DMS53 treated with DMSO at 0.1 percent for 48 hours (cell line): ENCODE data around the gene KDELR1.

ENCODE experiments used
- DNase-seq: peaks from one replicate; lab custom pipeline; 2025; ENCODE audit not compliant: unreplicated experiment; lab: John Stamatoyannopoulos, UW

Gene KDELR1

GRCh38 chr19:48342841-48343540, 48.4 kb downstream of the KDELR1 start:
- DNase-seq = no peak

- no peak for DNase-seq
Observed at GRCh38 chr19:48342414-48342738, 49.0 kb downstream of the KDELR1 start.

DNA sequence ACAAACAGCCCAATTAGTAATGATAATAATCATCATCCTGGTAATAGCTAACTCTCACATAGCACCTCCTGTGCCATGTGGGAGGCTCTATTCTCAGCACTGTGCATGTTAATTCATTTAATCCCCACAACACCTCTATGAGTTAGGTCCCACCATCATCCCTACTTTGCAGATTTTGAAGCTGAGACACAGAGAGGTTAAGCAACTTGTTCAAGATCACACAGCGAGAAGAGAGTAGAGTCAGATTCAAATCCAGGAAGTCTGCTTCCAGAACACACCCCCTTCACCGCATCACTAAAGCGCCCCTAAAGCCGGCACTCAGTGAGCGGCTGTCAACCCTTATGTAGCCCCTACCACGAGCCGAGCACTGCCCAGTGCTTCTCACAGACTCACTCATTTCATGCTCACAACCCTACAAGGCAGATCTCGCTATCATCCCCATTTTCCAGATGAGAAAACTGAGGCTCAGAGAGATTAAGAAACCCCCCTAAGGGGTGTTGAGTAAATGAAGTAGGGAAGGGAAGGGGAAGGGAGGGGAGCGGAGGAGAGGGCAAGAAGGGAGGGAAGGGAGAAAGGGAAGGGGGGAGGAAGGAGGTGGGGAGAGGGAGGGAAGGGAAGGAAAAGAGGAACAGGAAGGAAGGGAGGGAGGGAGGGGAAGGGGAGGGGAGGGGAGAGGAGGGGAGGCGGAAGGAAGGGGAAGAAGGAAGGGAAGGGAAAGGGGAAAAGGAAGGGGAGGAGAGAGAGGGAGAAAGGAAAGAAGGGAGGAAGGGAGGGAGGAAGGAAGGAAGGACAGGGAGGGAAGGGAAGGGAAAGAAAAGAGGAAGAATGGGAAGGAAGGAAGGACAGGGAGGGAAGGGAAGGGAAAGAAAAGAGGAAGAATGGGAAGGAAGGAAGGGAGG, 49.6 kb downstream of the KDELR1 start:
- DNase-seq = no peak

DNA sequence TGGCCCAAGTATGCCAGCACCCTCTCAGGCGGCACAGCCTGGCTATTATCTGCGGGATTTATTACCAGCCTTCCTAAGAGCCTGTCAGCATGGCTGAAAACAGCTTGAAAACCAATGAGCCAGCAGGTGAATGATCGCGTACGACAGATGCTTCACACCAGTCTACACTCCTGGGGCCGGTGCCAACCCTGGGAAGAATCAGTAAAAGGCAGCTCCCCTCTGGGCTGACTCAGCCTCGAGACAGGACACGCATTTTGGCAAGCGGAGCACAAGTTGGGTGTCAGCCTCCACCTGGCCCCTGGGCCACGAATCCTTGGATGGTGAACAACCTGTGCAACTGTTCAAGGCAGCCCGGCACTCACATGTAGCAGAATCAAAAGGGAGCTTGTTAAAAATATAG, 50.4 kb downstream of the KDELR1 start:
- no peak for DNase-seq

DNA sequence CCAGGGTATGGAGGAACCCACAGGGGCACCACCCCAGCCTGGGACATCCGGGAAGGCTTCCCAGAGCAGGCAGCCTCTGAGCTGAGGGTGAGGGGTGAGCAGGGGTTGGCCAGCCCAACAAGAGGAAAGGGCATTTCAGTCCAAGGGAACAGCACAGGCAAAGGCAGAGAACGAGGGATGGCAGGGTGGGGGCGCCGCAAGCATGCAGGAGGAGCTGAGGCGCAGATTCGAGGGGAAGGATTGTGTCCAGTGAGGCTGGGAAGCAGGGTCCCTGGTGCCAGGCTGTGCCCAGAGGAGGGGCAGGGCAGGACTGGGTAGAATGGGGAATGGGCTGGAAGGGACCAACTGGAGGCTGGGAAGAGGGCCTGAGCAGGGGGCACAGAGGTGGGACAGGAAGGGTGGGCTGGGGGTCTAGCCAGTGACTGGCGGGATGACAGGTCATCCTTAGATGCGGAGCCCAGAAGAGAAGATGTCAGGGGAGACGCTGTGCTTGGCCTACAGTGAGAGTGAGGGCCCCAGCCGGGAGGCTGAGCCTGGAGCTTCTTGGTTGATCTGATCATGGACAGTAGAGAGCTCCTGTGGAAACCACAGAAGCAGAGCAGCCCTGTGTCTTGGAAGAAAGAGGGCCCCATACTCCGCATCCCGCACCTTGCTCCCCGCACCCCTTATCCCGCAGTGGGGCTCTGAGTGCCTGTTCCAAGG, 52.4 kb downstream of the KDELR1 start:
- no peak for DNase-seq

GRCh38 chr19:48338253-48338755, 53.0 kb downstream of the KDELR1 start:
- no peak for DNase-seq

- peak; percentile 93 for DNase-seq
Observed at GRCh38 chr19:48333467-48334384, 57.6 kb downstream of the KDELR1 start.

- peak; percentile 99 for DNase-seq
Observed at GRCh38 chr19:48332662-48333466, 58.5 kb downstream of the KDELR1 start.
